CD8-positive, alpha-beta memory T cell (primary cell): Measurements from ENCODE around the gene ARFIP2. TPM values are rescaled to one million over a fixed set of nuclear protein-coding genes. Genes with fewer than 3 reads are reported as not detected.

ENCODE experiments used
- CTCF ChIA-PET: fragments of 350-600 bp; sonication (Branson Sonifier 250); formaldehyde crosslinking; loops from one replicate; lab custom pipeline; 2021; ENCODE audit warnings: antibody characterized with exemption; lab: Charles Lee
- POLR2A ChIA-PET: fragments of 350-600 bp; sonication (Branson Sonifier 250); formaldehyde crosslinking; loops from one replicate; lab custom pipeline; 2021; ENCODE audit warnings: antibody characterized with exemption; lab: Charles Lee
- DNase-seq, 5 donors: peaks; one replicate each; pipeline versions ENCODE4 v3.0.0 to v3.0.0-alpha.2; 2020 to 2022; ENCODE audit warnings: mixed read lengths in 1 of 5
- H3K27ac ChIP-seq: one replicate; pipeline ENCODE4 v1.7.0; 2013; ENCODE audit warnings: low read depth, mild to moderate bottlenecking, low read length, moderate library complexity
- H3K27me3 ChIP-seq: 2 replicates; pipeline ENCODE4 v1.7.0; 2013; ENCODE audit warnings: low read length, mild to moderate bottlenecking; ENCODE audit not compliant: insufficient read depth, poor library complexity, severe bottlenecking
- H3K36me3 ChIP-seq: 2 replicates; pipeline ENCODE4 v1.7.0; 2013; ENCODE audit warnings: mild to moderate bottlenecking, low read length, moderate library complexity; ENCODE audit not compliant: insufficient read depth
- H3K4me1 ChIP-seq: 2 replicates; pipeline ENCODE4 v1.7.0; 2013; ENCODE audit warnings: mild to moderate bottlenecking, low read length, moderate library complexity; ENCODE audit not compliant: insufficient read depth
- H3K4me3 ChIP-seq: 2 replicates; pipeline ENCODE4 v1.7.0; 2013; ENCODE audit warnings: mild to moderate bottlenecking, low read length
- H3K9me3 ChIP-seq: 2 replicates; pipeline ENCODE4 v1.7.0; 2013; ENCODE audit warnings: mild to moderate bottlenecking, low read length
- H3K27ac Mint-ChIP-seq, 8 donors: one replicate each; pipeline ENCODE4 v1.8.0; 2020 to 2021; ENCODE audit warnings: mixed read lengths in 8 of 8, mild to moderate bottlenecking in 6 of 8, inconsistent platforms in 3 of 8, moderate library complexity in 3 of 8
- H3K27me3 Mint-ChIP-seq, 2 donors: one replicate each; pipeline ENCODE4 v1.8.0; 2020 to 2021; ENCODE audit warnings: mixed read lengths in 2 of 2, mild to moderate bottlenecking in 1 of 2, moderate library complexity in 1 of 2
- H3K36me3 Mint-ChIP-seq, 3 donors: one replicate each; pipeline ENCODE4 v1.8.0; 2020 to 2021; ENCODE audit warnings: mixed read lengths in 3 of 3, inconsistent platforms in 1 of 3, mild to moderate bottlenecking in 1 of 3
- H3K4me1 Mint-ChIP-seq, 3 donors: one replicate each; pipeline ENCODE4 v1.8.0; 2020 to 2021; ENCODE audit warnings: mixed read lengths in 3 of 3, inconsistent platforms in 1 of 3, mild to moderate bottlenecking in 1 of 3
- H3K4me3 Mint-ChIP-seq, 7 donors: one replicate each; pipeline ENCODE4 v1.8.0; 2020 to 2021; ENCODE audit warnings: mixed read lengths in 7 of 7, mild to moderate bottlenecking in 6 of 7, moderate library complexity in 4 of 7, inconsistent platforms in 2 of 7
- H3K9me3 Mint-ChIP-seq, 5 donors: one replicate each; pipeline ENCODE4 v1.8.0; 2020 to 2022; ENCODE audit warnings: mixed read lengths in 5 of 5, mild to moderate bottlenecking in 3 of 5, moderate library complexity in 2 of 5, inconsistent platforms in 1 of 5
- polyA plus RNA-seq: library from polyadenylated mRNA; unstranded; fragments of 300-500 nt; fragmentation: Illumina TruSeq; gene quantifications from one replicate; pipeline ENCODE4 v1.2.3, GENCODE V29; 2021
- total RNA-seq, 2 experiments: library from RNA; stranded (reverse); gene quantifications; one replicate each; pipeline ENCODE4 v1.2.3, GENCODE V29; 2021

The ARFIP2 gene
- total and polyA plus RNA-seq, 3 experiments from 2014 or later, result 35.2 to 47.5 (median 46.9) TPM

GRCh38 chr11:6516865-6517264 is 35.7 kb upstream of the ARFIP2 start:
- Histone ChIP-seq H3K27me3 (no peaks in the 10 kb centered on the region), H3K36me3 (no peaks in the 10 kb centered on the region), H3K4me3 (no peak overlapping the region), H3K27ac (no peak overlapping the region), H3K4me1 (no peaks in the 10 kb centered on the region), H3K9me3 (no peaks in the 10 kb centered on the region)
- Mint-ChIP-seq H3K4me1 (no peaks in the 10 kb centered on the region), H3K36me3 (peaks cover 16 to 68% (median 28%) of the 10 kb centered on the region in 3 donors), H3K4me3 (no peak overlapping the region), H3K27ac (no peak overlapping the region), H3K9me3 (no peaks in the 10 kb centered on the region), H3K27me3 (no peaks in the 10 kb centered on the region)
- no peak for DNase-seq
- CTCF ChIA-PET, result no interaction called here
- POLR2A ChIA-PET, result no interaction called here

GRCh38 chr11:6505577-6506240 is 24.6 kb upstream of the ARFIP2 start:
- POLR2A ChIA-PET, result no interaction called here

GRCh38 chr11:6504166-6504565 is 23.0 kb upstream of the ARFIP2 start:
- ChIA-PET POLR2A (no interaction called here), CTCF (interaction anchor here (1.0 to 4.7 kb wide), 5 partner anchors 22 to 255 kb away, joined by 3 to 64 read pairs (median 6); partner anchors contain the start of genes ARFIP2 and TIMM10B)
- H3K36me3 Mint-ChIP-seq, result peaks cover 0 to 57% (median 15%) of the 10 kb centered on the region in 3 donors
- peaks cover 5 to 12% (median 8%) of the 10 kb centered on the region in 3 donors for H3K4me1 Mint-ChIP-seq
- no peak overlapping the region for H3K4me3 Mint-ChIP-seq
- no peaks in the 10 kb centered on the region for H3K9me3 Mint-ChIP-seq
- H3K4me1 ChIP-seq, result no peaks in the 10 kb centered on the region
- no peak for DNase-seq
- H3K27me3 Mint-ChIP-seq, result no peaks in the 10 kb centered on the region
- H3K4me3 ChIP-seq, result no peak overlapping the region
- no peak overlapping the region for H3K27ac ChIP-seq
- peak overlapping the region in 4 of 8 donors; percentile 28 to 84 (median 39) for H3K27ac Mint-ChIP-seq
- H3K27me3 ChIP-seq, result no peaks in the 10 kb centered on the region
- no peaks in the 10 kb centered on the region for H3K9me3 ChIP-seq
- no peaks in the 10 kb centered on the region for H3K36me3 ChIP-seq

More at GRCh38 chr11:6505577-6506240, 24.6 kb upstream of the ARFIP2 start:
- Mint-ChIP-seq H3K27ac (peak overlapping the region in 2 of 8 donors; percentile 17 to 57), H3K27me3 (no peaks in the 10 kb centered on the region), H3K9me3 (no peaks in the 10 kb centered on the region), H3K4me1 (peaks cover 5 to 11% (median 8%) of the 10 kb centered on the region in 3 donors), H3K36me3 (peaks cover 0 to 59% (median 18%) of the 10 kb centered on the region in 3 donors), H3K4me3 (no peak overlapping the region)
- H3K27ac ChIP-seq, result no peak overlapping the region
- H3K4me3 ChIP-seq, result no peak overlapping the region
- DNase-seq, result peak in 2 of 5 donors; percentile 17 to 21
- no peaks in the 10 kb centered on the region for H3K4me1 ChIP-seq
- CTCF ChIA-PET, result interaction anchor here (0.7 to 4.7 kb wide), 12 partner anchors 14 to 132 kb away, joined by 3 to 64 read pairs (median 4); partner anchors contain the start of genes ARFIP2 and TIMM10B
- H3K36me3 ChIP-seq, result no peaks in the 10 kb centered on the region
- no peaks in the 10 kb centered on the region for H3K27me3 ChIP-seq
- H3K9me3 ChIP-seq, result no peaks in the 10 kb centered on the region

GRCh38 chr11:6502382-6502781 is 21.3 kb upstream of the ARFIP2 start:
- peaks cover 9% of the 10 kb centered on the region for H3K36me3 ChIP-seq
- Mint-ChIP-seq H3K4me1 (peaks cover 5 to 12% (median 8%) of the 10 kb centered on the region in 3 donors), H3K27me3 (no peaks in the 10 kb centered on the region), H3K4me3 (no peak overlapping the region), H3K27ac (peak overlapping the region in 2 of 8 donors; percentile 10 to 16), H3K36me3 (peaks cover 0 to 67% (median 17%) of the 10 kb centered on the region in 3 donors), H3K9me3 (no peaks in the 10 kb centered on the region)
- no peak overlapping the region for H3K4me3 ChIP-seq
- H3K4me1 ChIP-seq, result no peaks in the 10 kb centered on the region
- ChIA-PET CTCF (no interaction called here), POLR2A (no interaction called here)
- H3K27ac ChIP-seq, result no peak overlapping the region
- no peak for DNase-seq
- H3K27me3 ChIP-seq, result no peaks in the 10 kb centered on the region
- no peaks in the 10 kb centered on the region for H3K9me3 ChIP-seq

- ChIA-PET CTCF (interaction anchor here (0.8 kb wide), 1 partner anchor 135 kb away, joined by 3 read pairs; no protein-coding TSS in a partner anchor), POLR2A (interaction anchor here (0.5 kb wide), 1 partner anchor 13 kb away, joined by 3 read pairs; no protein-coding TSS in a partner anchor)
- no peaks in the 10 kb centered on the region for H3K9me3 Mint-ChIP-seq
- H3K36me3 Mint-ChIP-seq, result peaks cover 0 to 74% (median 15%) of the 10 kb centered on the region in 3 donors
- no peaks in the 10 kb centered on the region for H3K27me3 ChIP-seq
- no peak overlapping the region for H3K4me3 ChIP-seq
- peaks cover 15% of the 10 kb centered on the region for H3K36me3 ChIP-seq
- DNase-seq, result no peak
- H3K4me3 Mint-ChIP-seq, result no peak overlapping the region
- H3K27ac Mint-ChIP-seq, result peak overlapping the region in 1 of 8 donors; percentile 26
- no peaks in the 10 kb centered on the region for H3K9me3 ChIP-seq
- H3K4me1 Mint-ChIP-seq, result peaks cover 6 to 15% (median 12%) of the 10 kb centered on the region in 3 donors
- H3K4me1 ChIP-seq, result no peaks in the 10 kb centered on the region
- no peak overlapping the region for H3K27ac ChIP-seq
- no peaks in the 10 kb centered on the region for H3K27me3 Mint-ChIP-seq
These were observed 17.4 kb upstream of the ARFIP2 start for GRCh38 chr11:6498544-6498943.

- Mint-ChIP-seq H3K27me3 (no peaks in the 10 kb centered on the region), H3K9me3 (no peaks in the 10 kb centered on the region), H3K4me1 (peaks cover 6 to 19% (median 14%) of the 10 kb centered on the region in 3 donors), H3K27ac (no peak overlapping the region), H3K4me3 (no peak overlapping the region), H3K36me3 (peaks cover 0 to 74% (median 14%) of the 10 kb centered on the region in 3 donors)
- ChIA-PET POLR2A (interaction anchor here (0.5 kb wide), 1 partner anchor 13 kb away, joined by 3 read pairs; no protein-coding TSS in a partner anchor), CTCF (no interaction called here)
- Histone ChIP-seq H3K4me3 (no peak overlapping the region), H3K36me3 (peaks cover 18% of the 10 kb centered on the region), H3K9me3 (no peaks in the 10 kb centered on the region), H3K4me1 (no peaks in the 10 kb centered on the region), H3K27me3 (no peaks in the 10 kb centered on the region), H3K27ac (no peak overlapping the region)
- no peak for DNase-seq
These were observed 17.0 kb upstream of the ARFIP2 start for GRCh38 chr11:6498121-6498520.

GRCh38 chr11:6497069-6497839 is 16.1 kb upstream of the ARFIP2 start, which contains the start of gene DNHD1:
Gene DNHD1, plus strand, starts transcription at chr11:6497280. Its CDS starts 936 bp downstream, at chr11:6498216.
- ChIA-PET POLR2A (no interaction called here), CTCF (interaction anchor here (0.6 kb wide), 1 partner anchor 118 kb away, joined by 3 read pairs; no protein-coding TSS in a partner anchor)
- H3K4me3 ChIP-seq, result no peak within 1 kb of the TSS
- Mint-ChIP-seq H3K4me3 (no peak within 1 kb of the TSS), H3K4me1 (peaks cover 6 to 24% (median 14%) of the 10 kb centered on the region in 3 donors), H3K27ac (peak within 1 kb of the TSS in 6 of 8 donors; percentile 12 to 92 (median 54)), H3K36me3 (peaks cover 0 to 74% (median 13%) of the 10 kb centered on the region in 3 donors), H3K9me3 (no peaks in the 10 kb centered on the region), H3K27me3 (no peaks in the 10 kb centered on the region)
- H3K9me3 ChIP-seq, result no peaks in the 10 kb centered on the region
- H3K4me1 ChIP-seq, result no peaks in the 10 kb centered on the region
- H3K27ac ChIP-seq, result no peak within 1 kb of the TSS
- peaks cover 21% of the 10 kb centered on the region for H3K36me3 ChIP-seq
- no peak for DNase-seq
- no peaks in the 10 kb centered on the region for H3K27me3 ChIP-seq
